Stimulated activated CD8-positive, alpha-beta memory T cell treated with anti-CD3 and anti-CD28 coated beads, Interleukin-2, amount 100 ng/mL, for 1 hour (primary cell): Measurements from ENCODE around the gene CROCC2.

ENCODE experiments used
- DNase-seq, 2 donors: peaks; one replicate each; pipeline ENCODE4 v3.0.0-alpha.2; 2020; ENCODE audit warnings: low read depth in 2 of 2

Gene CROCC2

GRCh38 chr2:240905176-240905781 is 857 bp upstream of the CROCC2 start:
- DNase-seq: no peak

GRCh38 chr2:240906911-240907590 is 915 bp downstream of the CROCC2 start:
- DNase-seq: no peak

GRCh38 chr2:240909216-240909974 is 3.3 kb downstream of the CROCC2 start:
- DNase-seq: no peak

GRCh38 chr2:240911641-240912265 is 5.6 kb downstream of the CROCC2 start:
- DNase-seq: no peak

- DNase-seq: no peak
Measured at GRCh38 chr2:240912878-240913809, 7.0 kb downstream of the CROCC2 start.

- peak; percentile 38 to 45 for DNase-seq
Measured at GRCh38 chr2:240913810-240914644, 7.9 kb downstream of the CROCC2 start.

- no peak for DNase-seq
Measured at GRCh38 chr2:240914645-240915525, 8.7 kb downstream of the CROCC2 start.

GRCh38 chr2:240915526-240916341 is 9.6 kb downstream of the CROCC2 start:
- no peak for DNase-seq

GRCh38 chr2:240916571-240917008 is 10.5 kb downstream of the CROCC2 start:
- no peak for DNase-seq

- DNase-seq: no peak
Measured at GRCh38 chr2:240917009-240917683, 11.0 kb downstream of the CROCC2 start.

- no peak for DNase-seq
Measured at GRCh38 chr2:240917684-240918257, 11.6 kb downstream of the CROCC2 start.

- DNase-seq: no peak
Measured at GRCh38 chr2:240918258-240919091, 12.3 kb downstream of the CROCC2 start.

- no peak for DNase-seq
Measured at GRCh38 chr2:240919161-240919781, 13.1 kb downstream of the CROCC2 start.

GRCh38 chr2:240919786-240920782 is 13.9 kb downstream of the CROCC2 start:
- DNase-seq: no peak

- no peak for DNase-seq
Measured at GRCh38 chr2:240920783-240921231, 14.7 kb downstream of the CROCC2 start.
